NCI-H146 (cell line): Measurements from ENCODE around the gene C13orf46.

Experiments
- DNase-seq: peaks from one replicate; lab custom pipeline; 2025; lab: John Stamatoyannopoulos, UW

The C13orf46 gene

GRCh38 chr13:113970810-113971470 is 2.9 kb downstream of the C13orf46 start:
- no peak for DNase-seq

- no peak for DNase-seq
Observed at GRCh38 chr13:113969973-113970611, 3.8 kb downstream of the C13orf46 start.

- DNase-seq = no peak
Observed at GRCh38 chr13:113969311-113969972, 4.4 kb downstream of the C13orf46 start.

GRCh38 chr13:113968463-113969310 is 5.2 kb downstream of the C13orf46 start:
- no peak for DNase-seq

GRCh38 chr13:113967729-113968462 is 6.0 kb downstream of the C13orf46 start:
- DNase-seq = no peak

GRCh38 chr13:113967206-113967720 is 6.6 kb downstream of the C13orf46 start:
- no peak for DNase-seq

- DNase-seq = no peak
Observed at GRCh38 chr13:113965968-113966884, 7.7 kb downstream of the C13orf46 start.

GRCh38 chr13:113965383-113965874 is 8.4 kb downstream of the C13orf46 start:
- no peak for DNase-seq

GRCh38 chr13:113964251-113964995 is 9.5 kb downstream of the C13orf46 start:
- no peak for DNase-seq

- DNase-seq = no peak
Observed at GRCh38 chr13:113963376-113963775, 10.5 kb downstream of the C13orf46 start.

GRCh38 chr13:113962975-113963374 is 10.9 kb downstream of the C13orf46 start:
- no peak for DNase-seq

- no peak for DNase-seq
Observed at GRCh38 chr13:113962386-113962785, 11.5 kb downstream of the C13orf46 start.

GRCh38 chr13:113960276-113960948 is 13.5 kb downstream of the C13orf46 start:
- DNase-seq = no peak

GRCh38 chr13:113959198-113959597 is 14.7 kb downstream of the C13orf46 start:
- no peak for DNase-seq

- DNase-seq = no peak
Observed at GRCh38 chr13:113958373-113958772, 15.5 kb downstream of the C13orf46 start.

- DNase-seq = no peak
Observed at GRCh38 chr13:113956571-113956970, 17.3 kb downstream of the C13orf46 start.

- no peak for DNase-seq
Observed at GRCh38 chr13:113955691-113956090, 18.2 kb downstream of the C13orf46 start.

- DNase-seq = no peak
Observed at GRCh38 chr13:113955235-113955634, 18.6 kb downstream of the C13orf46 start.
